Pancreas (tissue), 10 donors: ENCODE data around the gene CABP5. TPM values are rescaled to one million over a fixed set of nuclear protein-coding genes. Genes with fewer than 3 reads are reported as not detected.
A peak's percentile ranks its signal among the peaks of the same experiment; 100 is the strongest.
"Not testable (repeated sequence)": the region's sequence is repeated elsewhere in the genome, so short reads cannot be mapped to it uniquely, and the experiment has no call there.

Experiments
- ATAC-seq, 4 donors: fragments of 200-7000 bp; cut with Tn5 transposase; one replicate each; pipeline versions ENCODE4 v1.8.0 to v1.9.1; 2020; ENCODE audit warnings: mild to moderate bottlenecking in 4 of 4, moderate library complexity in 4 of 4
- DNase-seq, 6 donors: peaks; one replicate each; pipeline ENCODE4 v3.0.0-alpha.2; 2020
- FAIRE-seq: peaks from 2 replicates; lab custom pipeline; 2012; peaks lifted over from hg19 to GRCh38; lab: Jason Lieb, UNC
- H3K27ac ChIP-seq, 4 donors: fragments of 200-600 bp; sonication (generic); 1 replicate in 3 of 4; 2 replicates in 1 of 4; pipeline versions ENCODE4 v1.5.0 to v1.8.0; 2020
- H3K27me3 ChIP-seq, 4 donors: fragments of 200-600 bp; one replicate each; pipeline ENCODE4 v1.8.0; 2021
- H3K36me3 ChIP-seq, 3 donors: fragments of 200-600 bp; sonication (generic) in 1 of 3; one replicate each; pipeline versions ENCODE4 v1.5.0 to v1.8.0; 2020 to 2021
- H3K4me1 ChIP-seq, 3 donors: fragments of 200-600 bp; one replicate each; pipeline ENCODE4 v1.8.0; 2021
- H3K4me3 ChIP-seq, 4 donors: fragments of 200-600 bp; sonication (generic) in 2 of 4; one replicate each; pipeline versions ENCODE4 v1.5.0 to v1.8.0; 2020 to 2021
- H3K9me3 ChIP-seq, 4 donors: fragments of 200-600 bp; one replicate each; pipeline ENCODE4 v1.8.0; 2021
- CTCF ChIP-seq, 4 donors: fragments of 200-600 bp; sonication (generic) in 3 of 4; IDR thresholded peaks; one replicate each; pipeline versions ENCODE4 v1.5.0 to v1.8.0; 2021; ENCODE audit warnings: antibody characterized with exemption in 4 of 4
- WGBS, 2 donors: extraction: QIAGEN DNeasy Blood & Tissue Kit; methylation state at CpG; one replicate each; pipeline ENCODE4 v1.1.7; 2013; 5-methylcytosine and 5-hydroxymethylcytosine counted together
- intact Hi-C, 3 donors: fragments of 100-400 bp; cut with DNase I; formaldehyde crosslinking; loops; one replicate each; pipeline versions ENCODE4 v1.11.1 to v1.14.2; 2022
- polyA plus RNA-seq, 2 donors: library from polyadenylated mRNA; stranded (reverse); fragments of 200-250 nt; gene quantifications; one replicate each; pipeline ENCODE4 v1.2.3, GENCODE V29; 2013
- total RNA-seq, 6 donors: library from RNA; stranded (reverse); fragmentation: NEBNext Ultra II Directional in 4 of 6; extraction: Animal tissue kit (Norgen Biotek cat#: 25700) in 4 of 6; gene quantifications; one replicate each; pipeline versions ENCODE4 v1.2.1 to v1.2.4, GENCODE V29; 2021 to 2023
- donor health status: healthy with polysubstance abuse.
- donor health status: DM: no; HTN: no; CAD: no; lungs with moderate emphysema.
- donor health status: DM: no; HTN: no; CAD: no.
- donor health status: control.
- donor health status: control.
- donor health status: Bipolar disorder and iron deficiency.
- donor health status: DM: yes; HTN: yes; CAD: no.
- donor health status: DM: no; HTN: no; CAD: no.
- donor health status: DM: no; HTN: no; CAD: no.
- donor health status: DM: yes; HTN: yes; CAD: no.

The CABP5 gene
- not detected for total RNA-seq
- not detected for polyA plus RNA-seq

GRCh38 chr19:48043675-48044258 lies at the start of gene CABP5:
Gene CABP5 (minus strand): TSS chr19:48044079. CDS start chr19:48043922, 157 bp downstream.
- Histone ChIP-seq H3K4me1 (no peaks in the 10 kb centered on the region), H3K4me3 (no peak within 1 kb of the TSS), H3K27me3 (no peaks in the 10 kb centered on the region), H3K36me3 (no peaks in the 10 kb centered on the region), H3K27ac (no peak within 1 kb of the TSS), H3K9me3 (no peaks in the 10 kb centered on the region)
- no peak for DNase-seq
- no peak for ATAC-seq
- FAIRE-seq = no peak
- intact Hi-C loops = no loop called here
- WGBS, 2 donors = 60 to 71% methylated on average over 10 of the region's 10 CpGs
- TF ChIP-seq CTCF (IDR thresholded peaks at IDR 0.05) = no peak

GRCh38 chr19:48091111-48091718 lies 47.3 kb upstream of the CABP5 start:
- H3K36me3 ChIP-seq, H3K9me3 ChIP-seq, FAIRE-seq, H3K27ac ChIP-seq, DNase-seq, H3K27me3 ChIP-seq, H3K4me1 ChIP-seq, intact Hi-C loops, H3K4me3 ChIP-seq, ATAC-seq: not testable (repeated sequence)
- 70 to 80% methylated on average over 13 of the region's 13 CpGs for WGBS, 2 donors

- ATAC-seq = peak; percentile 73 to 82 (median 78)
- WGBS, 2 donors = 21% methylated on average over 5 of the region's 5 CpGs
- Histone ChIP-seq H3K27ac (peak overlapping the region in 1 of 4 donors; percentile 42), H3K4me3 (no peak overlapping the region), H3K36me3 (no peaks in the 10 kb centered on the region), H3K9me3 (no peaks in the 10 kb centered on the region), H3K27me3 (no peaks in the 10 kb centered on the region), H3K4me1 (no peaks in the 10 kb centered on the region)
- intact Hi-C loops = no loop called here
- DNase-seq = no peak
- no peak for TF ChIP-seq CTCF (IDR thresholded peaks at IDR 0.05)
- FAIRE-seq = no peak
These were observed 46.5 kb upstream of the CABP5 start for GRCh38 chr19:48090281-48090802.

- intact Hi-C loops, FAIRE-seq, ATAC-seq: not testable (repeated sequence)
These were observed 45.1 kb upstream of the CABP5 start for GRCh38 chr19:48088991-48089390.

GRCh38 chr19:48085904-48086864 lies 42.3 kb upstream of the CABP5 start:
- WGBS, 2 donors = 76 to 83% methylated on average over 7 of the region's 7 CpGs
- DNase-seq = no peak
- intact Hi-C loops = no loop called here
- FAIRE-seq = no peak
- TF ChIP-seq CTCF (IDR thresholded peaks at IDR 0.05) = no peak
- no peak overlapping the region for H3K27ac ChIP-seq
- H3K9me3 ChIP-seq = no peaks in the 10 kb centered on the region
- no peaks in the 10 kb centered on the region for H3K4me1 ChIP-seq
- H3K27me3 ChIP-seq = no peaks in the 10 kb centered on the region
- no peak overlapping the region for H3K4me3 ChIP-seq
- no peak for ATAC-seq
- H3K36me3 ChIP-seq = no peaks in the 10 kb centered on the region

More at GRCh38 chr19:48088991-48089390, 45.1 kb upstream of the CABP5 start:
- H3K27me3 ChIP-seq, H3K9me3 ChIP-seq, H3K36me3 ChIP-seq, H3K4me1 ChIP-seq, H3K27ac ChIP-seq, DNase-seq, H3K4me3 ChIP-seq: not testable (repeated sequence)
- WGBS, 2 donors = 89 to 90% methylated on average over 6 of the region's 6 CpGs
